ENCODE measurements around the gene CRABP1.
"Not testable (repeated sequence)": the region's sequence is repeated elsewhere in the genome, so short reads cannot be mapped to it uniquely, and the experiment has no call there.

CRABP1 gene

GRCh38 chr15:78380143-78380542 is 40.0 kb downstream of the CRABP1 start:
- not testable (repeated sequence) for DNase-seq

DNA sequence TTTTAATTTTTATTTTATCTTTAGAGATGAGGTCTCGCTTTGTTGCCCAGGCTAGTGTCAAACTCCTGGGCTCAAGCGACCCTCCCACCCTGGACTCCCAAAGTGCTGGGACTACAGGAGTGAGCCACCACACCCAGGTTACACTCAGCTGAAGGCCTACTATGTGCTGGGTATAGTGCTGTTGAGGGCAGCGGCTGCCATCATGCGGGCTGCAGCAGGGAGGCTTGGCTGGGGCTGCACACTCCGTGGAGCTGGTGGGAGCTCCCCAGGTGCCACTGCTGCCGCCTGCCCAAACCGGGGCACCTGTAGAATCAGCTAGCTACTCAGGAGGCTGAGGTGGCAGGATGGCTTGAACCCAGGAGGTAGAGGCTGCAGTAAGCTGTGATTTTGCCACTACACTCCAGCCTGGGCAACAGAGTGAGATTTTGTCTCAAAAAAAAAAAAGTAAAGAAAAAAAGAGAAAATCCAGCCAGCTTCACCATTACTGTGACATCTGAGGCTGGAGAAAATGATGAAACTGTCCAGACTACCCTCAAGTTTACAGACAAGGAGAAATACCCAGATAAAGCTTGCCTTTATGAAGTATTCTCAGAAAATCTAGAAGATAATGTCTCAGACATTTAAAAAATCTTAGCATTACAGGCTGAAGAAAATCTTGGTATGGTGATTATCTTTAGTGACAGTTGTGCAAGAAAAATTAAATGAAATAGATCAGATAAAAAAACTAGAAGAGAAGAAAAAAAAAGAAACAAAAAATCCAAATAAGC is 42.1 kb downstream of the CRABP1 start:
- DNase-seq = no peak

DNA sequence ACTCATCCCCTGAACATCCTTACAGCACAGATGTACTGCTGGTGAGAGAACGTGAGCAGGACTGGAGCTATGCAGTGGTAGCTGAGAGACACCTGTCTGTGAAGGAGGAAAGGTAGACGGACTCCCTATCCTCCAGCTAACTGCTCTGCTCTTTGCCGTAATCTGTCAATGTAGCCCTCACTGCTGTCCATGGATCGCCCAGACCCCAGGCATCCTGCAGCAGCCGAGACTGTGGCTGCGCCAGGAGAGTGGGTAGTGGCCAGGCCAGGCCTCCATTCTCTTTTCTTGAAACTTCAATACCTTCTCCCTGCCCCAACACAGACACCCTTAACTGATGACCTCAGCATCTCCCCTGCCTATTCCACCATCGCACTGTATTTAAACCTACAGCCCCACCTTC is 44.5 kb downstream of the CRABP1 start:
- no peak for DNase-seq

DNA sequence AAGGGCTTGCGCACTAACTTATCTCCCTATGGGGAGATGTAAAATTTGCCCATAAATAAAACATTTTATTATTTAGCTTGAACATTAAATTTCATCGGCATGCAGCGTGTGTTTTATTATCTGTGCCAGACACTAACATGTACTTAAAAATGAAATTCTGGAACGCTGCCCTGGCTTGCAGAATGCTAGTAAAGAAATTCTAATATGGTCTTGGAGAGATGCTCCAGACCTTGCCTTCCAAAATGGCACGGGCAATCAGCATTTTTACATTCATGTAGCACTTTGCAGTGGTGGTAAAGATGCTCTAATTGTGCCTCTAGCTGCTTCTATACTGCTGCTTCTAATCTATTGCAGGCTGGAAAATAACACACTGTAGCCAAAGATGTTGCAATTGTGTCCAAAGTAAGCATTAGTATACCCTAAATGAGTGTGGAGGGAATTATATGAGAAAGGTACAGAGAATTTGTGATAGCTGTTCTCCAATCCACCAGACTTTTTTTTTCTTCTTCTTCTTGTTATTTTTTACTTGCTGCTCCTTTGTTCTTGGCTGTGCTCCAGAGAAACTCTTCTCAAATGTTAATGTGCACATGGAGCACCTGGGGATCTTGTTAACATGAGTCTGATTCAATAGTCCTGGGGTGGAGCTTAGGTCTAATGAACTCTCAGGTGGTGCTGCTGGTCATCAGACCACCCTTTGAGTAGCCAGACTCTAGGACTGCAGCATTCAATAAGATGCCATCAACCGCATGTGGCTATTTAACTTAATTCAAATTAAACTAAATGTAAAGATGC is 47.3 kb downstream of the CRABP1 start:
- no peak for DNase-seq

GRCh38 chr15:78388865-78389264 is 48.7 kb downstream of the CRABP1 start:
- DNase-seq = no peak

- DNase-seq = no peak
Observed at GRCh38 chr15:78389322-78389721, 49.2 kb downstream of the CRABP1 start.

DNA sequence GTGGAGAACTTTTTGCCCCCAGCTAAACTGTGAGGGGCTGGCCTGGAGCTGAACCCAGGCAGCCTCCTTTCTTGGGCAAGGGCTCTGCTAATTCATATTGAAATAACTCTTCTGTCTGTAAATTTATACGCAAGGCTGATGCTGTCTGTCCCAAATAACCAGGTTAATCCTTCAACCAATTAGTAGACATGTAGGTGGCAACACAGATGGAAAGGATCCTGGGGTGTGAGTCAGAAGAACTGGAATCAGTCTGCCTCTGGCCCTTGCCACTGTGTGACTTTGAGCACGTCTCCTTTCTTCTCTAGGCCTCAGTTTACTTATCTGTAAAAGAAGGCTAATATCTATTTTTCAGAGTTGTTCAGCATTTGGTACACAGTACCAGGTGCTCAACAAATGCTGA is 49.6 kb downstream of the CRABP1 start:
- no peak for DNase-seq

DNA sequence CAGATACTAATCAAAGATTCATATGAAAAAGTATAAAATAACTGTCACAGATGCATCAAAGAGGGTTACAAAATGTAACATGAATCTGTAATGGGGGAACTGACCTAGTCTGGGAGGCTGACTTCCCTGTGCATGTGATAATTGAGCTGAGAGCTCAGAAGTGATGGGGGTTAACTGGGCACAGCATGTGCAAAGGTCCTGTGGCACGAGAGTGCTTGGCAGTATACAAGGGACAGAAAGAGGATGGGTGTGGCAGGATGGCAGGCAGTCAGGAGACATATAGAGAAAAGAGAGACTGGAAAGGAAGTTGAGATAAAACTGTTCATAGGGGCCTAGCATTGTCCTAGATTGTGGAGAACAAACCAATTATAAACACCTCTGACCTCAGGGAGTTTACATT is 50.1 kb downstream of the CRABP1 start:
- DNase-seq = no peak

- DNase-seq = no peak
Observed at GRCh38 chr15:78390826-78391225, 50.7 kb downstream of the CRABP1 start.

- no peak for DNase-seq
Observed at GRCh38 chr15:78391781-78392180, 51.6 kb downstream of the CRABP1 start.

DNA sequence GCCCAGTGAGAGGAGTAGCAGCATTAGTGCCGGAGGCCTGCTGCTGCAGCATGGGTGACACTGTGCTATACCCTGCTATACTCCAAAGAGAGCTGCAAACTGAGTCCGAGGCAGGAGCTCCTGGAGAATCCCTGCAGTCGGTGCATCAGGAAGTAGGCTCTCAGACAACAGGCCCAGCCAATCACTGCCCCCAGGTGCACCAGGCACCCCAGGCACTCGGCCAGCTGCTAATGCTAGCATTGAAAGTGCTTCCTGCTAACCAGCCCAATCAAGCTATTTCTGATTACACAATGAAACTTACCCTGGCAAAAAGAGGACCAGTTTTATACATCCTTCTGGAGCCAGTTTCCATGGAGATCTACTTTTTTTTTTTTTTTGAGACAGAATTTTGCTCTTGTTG is 52.3 kb downstream of the CRABP1 start:
- no peak for DNase-seq

DNA sequence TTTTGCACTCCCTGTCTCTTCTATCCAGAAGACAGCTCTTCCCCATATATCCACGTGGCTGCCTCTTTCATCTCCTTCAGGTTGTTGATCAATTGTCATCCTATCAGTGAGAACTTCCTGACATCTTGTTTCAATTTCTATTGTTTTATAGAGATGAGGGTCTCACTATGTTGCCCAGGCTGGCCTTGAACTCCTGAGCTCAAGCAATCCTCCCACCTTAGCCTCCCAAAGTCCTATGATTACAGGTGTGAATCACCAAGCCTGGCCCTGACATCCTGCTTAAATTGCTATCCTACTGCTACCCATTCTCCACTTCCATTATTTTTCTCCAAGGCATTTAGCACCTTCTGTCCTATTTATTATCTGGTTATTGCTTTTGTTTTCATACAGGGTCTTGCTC is 53.0 kb downstream of the CRABP1 start:
- no peak for DNase-seq

GRCh38 chr15:78394026-78394425 is 53.9 kb downstream of the CRABP1 start:
- DNase-seq = no peak

DNA sequence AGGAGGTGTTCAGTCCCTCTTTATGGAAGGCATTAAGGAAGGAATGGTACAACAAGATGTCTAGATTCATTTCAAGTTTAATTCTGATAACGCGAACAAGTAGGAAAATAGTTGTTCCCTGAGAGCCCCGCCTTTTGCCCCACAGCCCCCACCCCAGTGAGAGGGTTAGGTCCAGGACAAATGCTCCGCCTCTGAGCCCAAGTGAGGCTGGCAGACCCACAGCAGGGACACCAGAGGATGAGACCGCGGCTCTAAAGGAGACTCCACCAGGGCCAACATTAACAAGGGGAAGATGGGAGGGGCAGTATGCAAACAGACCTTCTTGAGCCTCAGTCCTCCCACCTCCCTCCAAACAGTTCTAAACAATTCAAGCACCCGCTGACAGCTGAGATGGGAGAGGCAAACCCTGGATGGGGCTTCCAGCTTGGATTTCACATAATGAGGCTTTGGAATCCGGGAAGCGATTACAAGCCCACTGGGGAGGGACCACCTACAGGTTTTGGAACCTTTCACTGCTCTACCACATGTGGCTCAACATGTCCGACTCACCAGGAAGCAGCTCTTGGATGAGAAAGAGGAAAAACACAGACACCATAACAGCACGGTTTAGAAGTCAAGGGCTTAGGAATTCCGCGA is 54.9 kb downstream of the CRABP1 start:
- DNase-seq = no peak

- no peak for DNase-seq
Observed at GRCh38 chr15:78396186-78396814, 56.1 kb downstream of the CRABP1 start.

- no peak for DNase-seq
Observed at GRCh38 chr15:78396976-78397375, 56.8 kb downstream of the CRABP1 start.

GRCh38 chr15:78397382-78397781 is 57.2 kb downstream of the CRABP1 start:
- no peak for DNase-seq
